B cell (primary cell): ENCODE data around the gene SMYD2.

Source experiments
- EZH2 ChIP-seq: IDR thresholded peaks from 2 replicates; pipeline ENCODE4 v1.6.1; 2012; ENCODE audit warnings: borderline replicate concordance, low read depth, mild to moderate bottlenecking, moderate library complexity, low read length; ENCODE audit not compliant: insufficient read depth, poor library complexity, severe bottlenecking
- TF ChIP-seq, protein P1 (sequence below): fragments of 200-600 bp; IDR thresholded peaks from one replicate; pipeline ENCODE4 v1.8.0; 2022; ENCODE audit warnings: antibody characterized with exemption, mild to moderate bottlenecking

DNA sequence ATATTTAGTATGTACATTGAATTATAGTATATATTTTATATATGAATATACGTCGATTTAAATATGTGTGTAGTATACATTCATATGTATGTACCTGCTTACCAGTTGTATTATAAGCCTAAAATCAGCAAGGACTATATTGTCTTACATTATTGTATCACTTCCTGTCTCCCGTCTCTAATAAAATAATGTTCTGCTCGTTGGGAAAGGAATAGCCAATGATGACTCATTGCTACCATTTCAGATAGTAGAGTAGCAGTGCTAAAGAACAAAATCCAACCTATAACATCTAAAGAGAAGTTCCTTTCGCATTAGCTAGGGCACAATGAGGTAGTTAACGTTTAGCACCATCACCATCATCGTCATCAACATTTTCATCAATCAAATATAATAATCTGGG lies 39.9 kb upstream of the SMYD2 start:
- TF ChIP-seq, protein P1, sequence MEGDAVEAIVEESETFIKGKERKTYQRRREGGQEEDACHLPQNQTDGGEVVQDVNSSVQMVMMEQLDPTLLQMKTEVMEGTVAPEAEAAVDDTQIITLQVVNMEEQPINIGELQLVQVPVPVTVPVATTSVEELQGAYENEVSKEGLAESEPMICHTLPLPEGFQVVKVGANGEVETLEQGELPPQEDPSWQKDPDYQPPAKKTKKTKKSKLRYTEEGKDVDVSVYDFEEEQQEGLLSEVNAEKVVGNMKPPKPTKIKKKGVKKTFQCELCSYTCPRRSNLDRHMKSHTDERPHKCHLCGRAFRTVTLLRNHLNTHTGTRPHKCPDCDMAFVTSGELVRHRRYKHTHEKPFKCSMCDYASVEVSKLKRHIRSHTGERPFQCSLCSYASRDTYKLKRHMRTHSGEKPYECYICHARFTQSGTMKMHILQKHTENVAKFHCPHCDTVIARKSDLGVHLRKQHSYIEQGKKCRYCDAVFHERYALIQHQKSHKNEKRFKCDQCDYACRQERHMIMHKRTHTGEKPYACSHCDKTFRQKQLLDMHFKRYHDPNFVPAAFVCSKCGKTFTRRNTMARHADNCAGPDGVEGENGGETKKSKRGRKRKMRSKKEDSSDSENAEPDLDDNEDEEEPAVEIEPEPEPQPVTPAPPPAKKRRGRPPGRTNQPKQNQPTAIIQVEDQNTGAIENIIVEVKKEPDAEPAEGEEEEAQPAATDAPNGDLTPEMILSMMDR = no peak
- no peak for TF ChIP-seq EZH2
